Measurements from ENCODE around the gene MGAT2. TPM values are rescaled to one million over a fixed set of nuclear protein-coding genes. Genes with fewer than 3 reads are reported as not detected.

The MGAT2 gene
- total and polyA plus RNA-seq, 9 donors: 15.9 to 45.1 (median 27.7) TPM

DNA sequence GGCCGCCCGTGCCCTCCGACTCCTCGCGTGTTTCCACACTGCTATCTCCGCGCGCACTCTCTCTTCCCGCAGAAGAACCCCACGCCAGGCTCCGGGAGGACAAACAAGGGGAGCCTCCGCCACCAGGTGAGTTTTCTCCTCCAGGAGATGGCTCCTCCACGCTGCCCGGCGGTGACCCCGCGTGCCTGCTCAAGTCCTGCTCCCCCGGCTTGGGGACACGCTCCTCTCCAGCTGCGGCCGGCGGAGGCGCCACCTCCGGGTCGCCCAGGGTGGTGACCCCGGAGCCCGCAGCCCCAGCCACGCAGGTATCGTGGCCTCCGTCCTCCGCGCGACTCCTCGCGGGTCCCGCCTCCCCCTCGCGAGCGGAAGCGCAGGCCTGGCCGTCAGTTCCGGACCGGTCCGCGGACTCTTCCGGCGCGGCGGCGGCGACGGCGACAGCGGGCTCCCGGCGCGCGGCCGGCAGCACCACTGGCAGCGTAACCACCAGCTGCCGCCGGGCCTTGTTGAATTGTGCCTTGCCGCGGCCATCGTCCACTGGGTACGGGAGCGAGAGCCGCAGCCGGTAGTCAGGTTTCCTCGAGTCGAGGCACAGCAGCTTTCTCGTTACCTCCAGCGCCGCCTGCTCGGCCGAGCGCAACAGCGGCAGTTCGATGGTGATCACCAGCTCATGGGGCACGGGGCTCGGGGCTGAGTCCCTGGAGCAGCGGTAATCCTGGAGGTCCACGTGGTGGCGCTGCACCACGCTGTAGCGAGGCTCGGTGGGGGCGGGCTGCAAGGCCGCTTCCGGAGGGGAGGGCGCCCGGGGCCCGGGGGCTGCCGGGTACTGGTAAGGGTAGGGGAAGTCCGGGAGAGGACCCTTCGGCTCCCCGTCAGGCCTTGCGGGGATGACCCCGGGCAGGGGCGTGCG is 13.3 kb downstream of the MGAT2 start:
- DNase-seq: peak; percentile 91 to 94 (median 92)
- 0 to 1% (median 0%) methylated on average over 34 to 101 of the region's 101 CpGs for WGBS, 3 donors
- peak overlapping the region; percentile 83 to 92 for H3K27ac ChIP-seq
- no peaks in the 10 kb centered on the region for H3K9me3 ChIP-seq
- TF ChIP-seq, protein P1, sequence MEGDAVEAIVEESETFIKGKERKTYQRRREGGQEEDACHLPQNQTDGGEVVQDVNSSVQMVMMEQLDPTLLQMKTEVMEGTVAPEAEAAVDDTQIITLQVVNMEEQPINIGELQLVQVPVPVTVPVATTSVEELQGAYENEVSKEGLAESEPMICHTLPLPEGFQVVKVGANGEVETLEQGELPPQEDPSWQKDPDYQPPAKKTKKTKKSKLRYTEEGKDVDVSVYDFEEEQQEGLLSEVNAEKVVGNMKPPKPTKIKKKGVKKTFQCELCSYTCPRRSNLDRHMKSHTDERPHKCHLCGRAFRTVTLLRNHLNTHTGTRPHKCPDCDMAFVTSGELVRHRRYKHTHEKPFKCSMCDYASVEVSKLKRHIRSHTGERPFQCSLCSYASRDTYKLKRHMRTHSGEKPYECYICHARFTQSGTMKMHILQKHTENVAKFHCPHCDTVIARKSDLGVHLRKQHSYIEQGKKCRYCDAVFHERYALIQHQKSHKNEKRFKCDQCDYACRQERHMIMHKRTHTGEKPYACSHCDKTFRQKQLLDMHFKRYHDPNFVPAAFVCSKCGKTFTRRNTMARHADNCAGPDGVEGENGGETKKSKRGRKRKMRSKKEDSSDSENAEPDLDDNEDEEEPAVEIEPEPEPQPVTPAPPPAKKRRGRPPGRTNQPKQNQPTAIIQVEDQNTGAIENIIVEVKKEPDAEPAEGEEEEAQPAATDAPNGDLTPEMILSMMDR (IDR thresholded peaks at IDR 0.05): peak; percentile 29 to 84 (median 78)
- TF ChIP-seq POLR2A (IDR thresholded peaks at IDR 0.05) (peak; percentile 75), EP300 (IDR thresholded peaks at IDR 0.05) (no peak)
- peak overlapping the region; percentile 90 for H3K4me3 ChIP-seq
- intact Hi-C loops (cut with DNase I): loop anchor here (1.0 to 10.0 kb wide), 5 partner anchors 59 to 221 kb away; partner anchors contain the start of genes KLHDC1 (in 1 of the 4), KLHDC2 (in 1 of the 4) and NEMF (in 1 of the 4)
- no peaks in the 10 kb centered on the region for H3K36me3 ChIP-seq
- no peaks in the 10 kb centered on the region for H3K27me3 ChIP-seq
- peaks cover 1% of the 10 kb centered on the region for H3K4me1 ChIP-seq (ENCODE audit: insufficient read depth)

DNA sequence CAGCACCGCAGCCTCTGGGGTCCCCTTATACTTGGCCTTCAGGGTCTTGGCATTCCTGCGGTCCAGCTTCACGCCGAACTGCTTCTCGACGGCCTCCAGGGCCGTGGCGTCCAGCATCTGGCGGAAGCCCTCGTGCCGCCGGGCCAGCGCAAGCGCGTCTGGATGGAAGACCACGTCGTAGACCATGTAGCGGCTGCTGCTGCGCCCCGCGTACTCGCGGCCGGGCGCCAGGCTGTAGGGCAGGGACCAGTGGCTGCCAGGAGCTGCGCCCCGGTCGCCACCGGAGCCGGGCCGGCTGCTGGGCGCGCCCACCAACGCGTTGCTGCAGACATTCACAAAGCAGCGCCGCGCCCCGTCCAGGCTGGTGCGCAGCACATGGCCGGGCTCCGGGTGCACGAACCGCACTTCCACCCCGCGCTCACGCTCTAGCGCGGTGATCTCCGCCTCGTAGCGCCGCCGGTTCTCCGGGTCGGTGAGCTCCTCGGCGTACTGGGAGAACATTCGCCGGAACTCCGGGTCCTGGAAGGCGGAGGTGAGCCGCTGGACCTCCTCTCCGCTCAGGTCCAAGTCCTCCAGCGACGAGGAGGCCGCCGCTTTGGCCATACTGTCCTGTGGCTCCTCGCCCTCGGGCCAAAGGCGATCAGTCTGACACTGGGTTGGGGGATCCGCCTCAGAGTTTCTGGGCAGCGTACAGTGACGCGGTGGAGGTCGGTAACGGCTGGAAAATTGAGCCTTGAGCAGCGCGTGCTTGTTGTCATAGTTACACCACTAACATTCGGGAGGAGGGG is 14.1 kb downstream of the MGAT2 start, which contains the start of gene DNAAF2:
TSS of gene DNAAF2 (minus strand) at position 698 of the 788 bp plus-strand sequence. CDS start at position 603, 95 bp downstream.
- DNase-seq: peak; percentile 69 to 78 (median 72)
- 0 to 1% (median 0%) methylated on average over 72 to 80 of the region's 80 CpGs for WGBS, 3 donors
- Histone ChIP-seq H3K4me3 (peak within 1 kb of the TSS; percentile 90), H3K27me3 (no peaks in the 10 kb centered on the region), H3K36me3 (no peaks in the 10 kb centered on the region), H3K27ac (peak within 1 kb of the TSS; percentile 83 to 92), H3K4me1 (ENCODE audit: insufficient read depth) (peaks cover 1% of the 10 kb centered on the region), H3K9me3 (no peaks in the 10 kb centered on the region)
- intact Hi-C loops (cut with DNase I): loop anchor here in 3 of 4 donors (1.0 to 10.0 kb wide), 4 partner anchors 130 to 220 kb away; partner anchors contain the start of genes KLHDC2 (in 1 of the 3) and NEMF (in 1 of the 3)
- TF ChIP-seq EP300 (IDR thresholded peaks at IDR 0.05): no peak
- TF ChIP-seq POLR2A (IDR thresholded peaks at IDR 0.05): no peak
- TF ChIP-seq, protein P1 (IDR thresholded peaks at IDR 0.05): no peak

DNA sequence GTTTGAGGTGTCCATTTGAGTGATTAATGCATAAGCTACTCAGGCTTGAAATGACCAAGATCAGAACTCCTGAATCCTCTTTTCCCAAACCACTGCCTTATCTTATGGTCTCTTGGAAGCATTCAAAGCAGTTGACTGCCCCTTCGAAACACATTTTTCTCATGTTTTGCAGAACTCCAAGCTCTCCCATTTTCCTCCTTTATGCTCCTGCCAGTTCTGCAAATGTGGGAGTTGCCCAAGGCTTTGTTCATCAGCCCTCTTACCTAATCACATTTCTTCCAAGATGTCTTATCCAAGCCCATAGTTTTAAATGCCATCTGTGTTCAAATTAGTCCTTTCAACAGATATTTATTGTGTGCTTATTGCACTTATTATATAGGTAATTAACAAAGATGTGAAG is 16.3 kb downstream of the MGAT2 start:
- no peaks in the 10 kb centered on the region for H3K9me3 ChIP-seq
- no peaks in the 10 kb centered on the region for H3K36me3 ChIP-seq
- no peak overlapping the region for H3K4me3 ChIP-seq
- H3K27me3 ChIP-seq: no peaks in the 10 kb centered on the region
- H3K4me1 ChIP-seq (ENCODE audit: insufficient read depth): peaks cover 1% of the 10 kb centered on the region
- no peak for TF ChIP-seq POLR2A (IDR thresholded peaks at IDR 0.05)
- TF ChIP-seq EP300 (IDR thresholded peaks at IDR 0.05): no peak
- TF ChIP-seq, protein P1 (IDR thresholded peaks at IDR 0.05): no peak
- 22 to 53% (median 45%) methylated on average over 1 of the region's 1 CpG for WGBS, 3 donors
- H3K27ac ChIP-seq: no peak overlapping the region
- DNase-seq: no peak
- intact Hi-C loops (cut with DNase I): loop anchor here in 2 of 4 donors (10.0 kb wide), 2 partner anchors 128 to 218 kb away; partner anchors contain the start of genes KLHDC2 (in 1 of the 2) and NEMF (in 1 of the 2)

DNA sequence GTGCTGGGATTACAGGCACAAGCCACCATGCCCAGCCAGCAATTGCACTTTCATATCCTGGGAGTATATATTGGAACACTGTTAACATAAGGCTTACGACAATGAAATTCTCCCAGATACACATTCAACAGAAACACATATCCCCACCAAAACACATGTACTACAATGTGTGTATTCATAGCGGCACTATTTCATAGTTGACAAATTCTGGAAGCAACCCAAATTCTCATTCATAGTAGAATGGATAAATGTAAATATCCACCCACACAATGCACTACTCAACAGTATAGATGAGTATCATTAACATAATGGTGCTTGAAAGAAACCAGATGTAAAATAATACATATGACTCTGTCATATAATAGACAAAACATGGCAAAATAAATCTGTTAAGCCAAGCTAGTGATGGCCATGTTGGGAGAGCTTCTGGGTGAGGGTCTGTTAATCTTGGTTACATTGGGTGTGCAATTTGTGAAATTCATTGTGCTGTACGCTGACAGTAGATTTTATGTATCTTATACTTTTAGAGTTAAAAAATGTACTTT is 17.0 kb downstream of the MGAT2 start:
- no peak for DNase-seq
- no peak overlapping the region for H3K4me3 ChIP-seq
- H3K36me3 ChIP-seq: no peaks in the 10 kb centered on the region
- no peaks in the 10 kb centered on the region for H3K27me3 ChIP-seq
- TF ChIP-seq, protein P1 (IDR thresholded peaks at IDR 0.05): no peak
- TF ChIP-seq EP300 (IDR thresholded peaks at IDR 0.05) (no peak), POLR2A (IDR thresholded peaks at IDR 0.05) (no peak)
- 87 to 95% (median 94%) methylated on average over 3 of the region's 3 CpGs for WGBS, 3 donors
- no peak overlapping the region for H3K27ac ChIP-seq
- intact Hi-C loops (cut with DNase I): loop anchor here in 2 of 4 donors (10.0 kb wide), 2 partner anchors 127 to 217 kb away; partner anchors contain the start of genes KLHDC2 (in 1 of the 2) and NEMF (in 1 of the 2)
- no peaks in the 10 kb centered on the region for H3K9me3 ChIP-seq
- no peaks in the 10 kb centered on the region for H3K4me1 ChIP-seq (ENCODE audit: insufficient read depth)

All from ovary (tissue), 9 donors.